ENCODE results near the gene RPTOR.

RPTOR gene

GRCh38 chr17:80941743-80942422 is 397.2 kb downstream of the RPTOR start:
- Histone ChIP-seq H3K9me3 (ENCODE audit: control insufficient read depth, insufficient read depth, low read length) (no peaks in the 10 kb centered on the region), H3K27ac (ENCODE audit: low read length) (no peak overlapping the region), H3K36me3 (ENCODE audit: control insufficient read depth, insufficient read depth, low read length) (peaks cover 11% of the 10 kb centered on the region; the same call in 1 of the 2 replicates), H3K4me1 (ENCODE audit: control insufficient read depth, insufficient read depth, low read length) (no peaks in the 10 kb centered on the region), H3K4me3 (ENCODE audit: low read length) (no peak overlapping the region), H3K27me3 (ENCODE audit: control insufficient read depth, insufficient read depth, low read length) (no peaks in the 10 kb centered on the region)
- WGBS (ENCODE audit: insufficient coverage, insufficient read length), result no CpG with 5 or more reads among the region's 33 CpGs
- DNase-seq (ENCODE audit: low read depth, low spot score), result no peak

- H3K4me3 ChIP-seq (ENCODE audit: low read length), result no peak overlapping the region; the same call in 1 of the 2 replicates
- DNase-seq (ENCODE audit: low read depth, low spot score), result no peak
- peaks cover 11% of the 10 kb centered on the region; the same call in 1 of the 2 replicates for H3K36me3 ChIP-seq (ENCODE audit: control insufficient read depth, insufficient read depth, low read length)
- H3K27me3 ChIP-seq (ENCODE audit: control insufficient read depth, insufficient read depth, low read length), result no peaks in the 10 kb centered on the region
- H3K27ac ChIP-seq (ENCODE audit: low read length), result no peak overlapping the region
- WGBS (ENCODE audit: insufficient coverage, insufficient read length), result no CpG with 5 or more reads among the region's 38 CpGs
- no peaks in the 10 kb centered on the region for H3K4me1 ChIP-seq (ENCODE audit: control insufficient read depth, insufficient read depth, low read length)
- H3K9me3 ChIP-seq (ENCODE audit: control insufficient read depth, insufficient read depth, low read length), result no peaks in the 10 kb centered on the region
These were observed 398.0 kb downstream of the RPTOR start for GRCh38 chr17:80942423-80943345.

GRCh38 chr17:80943346-80944145 is 398.9 kb downstream of the RPTOR start:
- Histone ChIP-seq H3K4me3 (ENCODE audit: low read length) (no peak overlapping the region), H3K27me3 (ENCODE audit: control insufficient read depth, insufficient read depth, low read length) (no peaks in the 10 kb centered on the region), H3K4me1 (ENCODE audit: control insufficient read depth, insufficient read depth, low read length) (no peaks in the 10 kb centered on the region), H3K27ac (ENCODE audit: low read length) (no peak overlapping the region), H3K9me3 (ENCODE audit: control insufficient read depth, insufficient read depth, low read length) (no peaks in the 10 kb centered on the region), H3K36me3 (ENCODE audit: control insufficient read depth, insufficient read depth, low read length) (peaks cover 11% of the 10 kb centered on the region; the same call in 1 of the 2 replicates)
- no CpG with 5 or more reads among the region's 17 CpGs for WGBS (ENCODE audit: insufficient coverage, insufficient read length)
- no peak for DNase-seq (ENCODE audit: low read depth, low spot score)

- no peak for DNase-seq (ENCODE audit: low read depth, low spot score)
- no CpG with 5 or more reads among the region's 9 CpGs for WGBS (ENCODE audit: insufficient coverage, insufficient read length)
- no peaks in the 10 kb centered on the region for H3K9me3 ChIP-seq (ENCODE audit: control insufficient read depth, insufficient read depth, low read length)
- H3K27ac ChIP-seq (ENCODE audit: low read length), result no peak overlapping the region
- H3K4me3 ChIP-seq (ENCODE audit: low read length), result no peak overlapping the region
- H3K27me3 ChIP-seq (ENCODE audit: control insufficient read depth, insufficient read depth, low read length), result no peaks in the 10 kb centered on the region
- no peaks in the 10 kb centered on the region for H3K4me1 ChIP-seq (ENCODE audit: control insufficient read depth, insufficient read depth, low read length)
- peaks cover 11% of the 10 kb centered on the region; the same call in 1 of the 2 replicates for H3K36me3 ChIP-seq (ENCODE audit: control insufficient read depth, insufficient read depth, low read length)
These were observed 399.7 kb downstream of the RPTOR start for GRCh38 chr17:80944326-80944725.

- no peak for DNase-seq (ENCODE audit: low read depth, low spot score)
- Histone ChIP-seq H3K27me3 (ENCODE audit: control insufficient read depth, insufficient read depth, low read length) (no peaks in the 10 kb centered on the region), H3K9me3 (ENCODE audit: control insufficient read depth, insufficient read depth, low read length) (no peaks in the 10 kb centered on the region), H3K4me3 (ENCODE audit: low read length) (no peak overlapping the region), H3K36me3 (ENCODE audit: control insufficient read depth, insufficient read depth, low read length) (peaks cover 11% of the 10 kb centered on the region; the same call in 1 of the 2 replicates), H3K4me1 (ENCODE audit: control insufficient read depth, insufficient read depth, low read length) (no peaks in the 10 kb centered on the region), H3K27ac (ENCODE audit: low read length) (no peak overlapping the region)
- no CpG with 5 or more reads among the region's 17 CpGs for WGBS (ENCODE audit: insufficient coverage, insufficient read length)
These were observed 401.1 kb downstream of the RPTOR start for GRCh38 chr17:80945736-80946135.

- Histone ChIP-seq H3K27ac (ENCODE audit: low read length) (no peak overlapping the region), H3K27me3 (ENCODE audit: control insufficient read depth, insufficient read depth, low read length) (no peaks in the 10 kb centered on the region), H3K9me3 (ENCODE audit: control insufficient read depth, insufficient read depth, low read length) (no peaks in the 10 kb centered on the region), H3K4me3 (ENCODE audit: low read length) (no peak overlapping the region), H3K36me3 (ENCODE audit: control insufficient read depth, insufficient read depth, low read length) (peaks cover 8% of the 10 kb centered on the region; the same call in 1 of the 2 replicates), H3K4me1 (ENCODE audit: control insufficient read depth, insufficient read depth, low read length) (no peaks in the 10 kb centered on the region)
- no CpG with 5 or more reads among the region's 8 CpGs for WGBS (ENCODE audit: insufficient coverage, insufficient read length)
- no peak for DNase-seq (ENCODE audit: low read depth, low spot score)
These were observed 401.8 kb downstream of the RPTOR start for GRCh38 chr17:80946449-80946848.

- no peaks in the 10 kb centered on the region for H3K9me3 ChIP-seq (ENCODE audit: control insufficient read depth, insufficient read depth, low read length)
- H3K27me3 ChIP-seq (ENCODE audit: control insufficient read depth, insufficient read depth, low read length), result no peaks in the 10 kb centered on the region
- no peak overlapping the region for H3K4me3 ChIP-seq (ENCODE audit: low read length)
- no peaks in the 10 kb centered on the region for H3K4me1 ChIP-seq (ENCODE audit: control insufficient read depth, insufficient read depth, low read length)
- no CpG with 5 or more reads among the region's 21 CpGs for WGBS (ENCODE audit: insufficient coverage, insufficient read length)
- no peak for DNase-seq (ENCODE audit: low read depth, low spot score)
- H3K27ac ChIP-seq (ENCODE audit: low read length), result no peak overlapping the region
- H3K36me3 ChIP-seq (ENCODE audit: control insufficient read depth, insufficient read depth, low read length), result peaks cover 5% of the 10 kb centered on the region; the same call in 1 of the 2 replicates
These were observed 402.7 kb downstream of the RPTOR start for GRCh38 chr17:80947200-80947940.

- Histone ChIP-seq H3K9me3 (ENCODE audit: control insufficient read depth, insufficient read depth, low read length) (no peaks in the 10 kb centered on the region), H3K27me3 (ENCODE audit: control insufficient read depth, insufficient read depth, low read length) (no peaks in the 10 kb centered on the region), H3K36me3 (ENCODE audit: control insufficient read depth, insufficient read depth, low read length) (0 out of 2 replicates have a peak, but pooled peaks cover 2% of the 10 kb centered on the region), H3K27ac (ENCODE audit: low read length) (no peak overlapping the region), H3K4me3 (ENCODE audit: low read length) (no peak overlapping the region), H3K4me1 (ENCODE audit: control insufficient read depth, insufficient read depth, low read length) (no peaks in the 10 kb centered on the region)
- WGBS (ENCODE audit: insufficient coverage, insufficient read length), result no CpG with 5 or more reads among the region's 48 CpGs
- DNase-seq (ENCODE audit: low read depth, low spot score), result no peak
These were observed 403.7 kb downstream of the RPTOR start for GRCh38 chr17:80948019-80948975.

GRCh38 chr17:80948976-80949450 is 404.4 kb downstream of the RPTOR start:
- Histone ChIP-seq H3K27ac (ENCODE audit: low read length) (no peak overlapping the region), H3K4me1 (ENCODE audit: control insufficient read depth, insufficient read depth, low read length) (no peaks in the 10 kb centered on the region), H3K9me3 (ENCODE audit: control insufficient read depth, insufficient read depth, low read length) (no peaks in the 10 kb centered on the region), H3K4me3 (ENCODE audit: low read length) (no peak overlapping the region), H3K36me3 (ENCODE audit: control insufficient read depth, insufficient read depth, low read length) (0 out of 2 replicates have a peak, but pooled peaks cover 2% of the 10 kb centered on the region), H3K27me3 (ENCODE audit: control insufficient read depth, insufficient read depth, low read length) (no peaks in the 10 kb centered on the region)
- no CpG with 5 or more reads among the region's 16 CpGs for WGBS (ENCODE audit: insufficient coverage, insufficient read length)
- no peak for DNase-seq (ENCODE audit: low read depth, low spot score)
